ENCODE results near the gene CREB3L4.
A peak's percentile ranks its signal among the peaks of the same experiment; 100 is the strongest.

Gene CREB3L4, protein sequence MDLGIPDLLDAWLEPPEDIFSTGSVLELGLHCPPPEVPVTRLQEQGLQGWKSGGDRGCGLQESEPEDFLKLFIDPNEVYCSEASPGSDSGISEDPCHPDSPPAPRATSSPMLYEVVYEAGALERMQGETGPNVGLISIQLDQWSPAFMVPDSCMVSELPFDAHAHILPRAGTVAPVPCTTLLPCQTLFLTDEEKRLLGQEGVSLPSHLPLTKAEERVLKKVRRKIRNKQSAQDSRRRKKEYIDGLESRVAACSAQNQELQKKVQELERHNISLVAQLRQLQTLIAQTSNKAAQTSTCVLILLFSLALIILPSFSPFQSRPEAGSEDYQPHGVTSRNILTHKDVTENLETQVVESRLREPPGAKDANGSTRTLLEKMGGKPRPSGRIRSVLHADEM

GRCh38 chr1:153967107-153967999 lies at the start of gene CREB3L4:
TSS of gene CREB3L4 (plus strand) at chr1:153967902. CDS start at chr1:153968526, 624 bp downstream.
- DNase-seq (ENCODE audit: low spot score): peak; percentile 99

DNA sequence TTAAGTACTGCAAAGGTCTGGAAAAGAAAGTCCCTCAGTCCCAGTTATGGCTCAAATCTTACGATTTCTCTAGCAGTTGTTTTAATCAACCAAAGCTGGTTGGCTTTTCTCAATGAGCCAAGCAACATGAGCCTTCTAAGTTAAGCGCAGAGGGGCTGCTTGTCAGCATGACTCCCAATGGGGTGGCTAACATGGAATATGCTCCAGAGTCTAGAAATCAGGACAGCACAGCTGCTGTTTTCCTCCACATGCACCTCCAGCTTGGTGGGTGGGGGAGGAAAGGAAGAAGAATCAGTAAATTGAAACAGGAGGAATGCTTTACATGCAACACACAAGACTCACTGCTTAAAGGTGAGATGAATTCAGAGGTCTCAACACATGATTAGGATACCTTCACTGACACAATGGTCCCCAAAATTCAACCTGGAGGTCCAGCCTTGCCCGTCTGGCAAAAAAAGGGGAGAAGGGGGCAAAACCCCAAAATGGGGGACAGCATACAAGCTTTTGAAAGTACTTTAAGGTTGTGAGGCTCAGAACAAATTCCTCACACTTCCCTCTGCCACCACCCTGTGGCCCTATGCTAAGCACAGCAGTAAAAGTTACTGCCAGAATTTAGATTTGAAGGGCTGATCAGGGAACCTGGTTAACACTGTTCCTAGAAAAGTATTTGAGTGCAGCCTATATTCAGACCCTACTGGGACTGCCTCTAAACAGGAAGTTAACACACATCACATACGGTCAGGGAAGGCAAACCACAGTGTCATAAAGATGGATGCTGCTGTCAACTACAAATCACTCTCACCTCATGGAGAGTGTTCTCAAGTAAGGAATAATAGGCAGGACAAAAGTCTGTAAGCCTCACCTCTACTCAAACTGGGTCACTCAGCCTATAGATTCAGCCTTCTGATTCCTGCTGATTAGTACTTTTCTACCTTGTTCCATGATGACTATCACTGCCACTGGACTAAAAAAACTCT lies 47.5 kb upstream of the CREB3L4 start:
- DNase-seq (ENCODE audit: low spot score): no peak

GRCh38 chr1:153921080-153921802 lies 46.5 kb upstream of the CREB3L4 start:
- peak; percentile 14 for DNase-seq (ENCODE audit: low spot score)

DNA sequence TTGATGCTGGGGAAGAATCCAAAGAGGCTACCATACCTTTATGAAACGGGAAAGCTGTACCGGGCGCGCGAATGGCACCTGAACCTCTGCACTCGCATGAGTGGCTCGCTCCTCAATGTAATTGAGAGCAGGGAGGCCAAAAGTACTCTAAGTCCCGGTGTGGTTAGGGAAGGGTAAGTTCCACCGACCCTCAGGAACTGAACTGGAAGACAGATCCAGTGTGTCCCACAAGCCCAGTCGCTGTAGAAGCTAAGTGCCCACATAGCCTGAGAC lies 46.0 kb upstream of the CREB3L4 start:
- DNase-seq (ENCODE audit: low spot score): no peak

DNA sequence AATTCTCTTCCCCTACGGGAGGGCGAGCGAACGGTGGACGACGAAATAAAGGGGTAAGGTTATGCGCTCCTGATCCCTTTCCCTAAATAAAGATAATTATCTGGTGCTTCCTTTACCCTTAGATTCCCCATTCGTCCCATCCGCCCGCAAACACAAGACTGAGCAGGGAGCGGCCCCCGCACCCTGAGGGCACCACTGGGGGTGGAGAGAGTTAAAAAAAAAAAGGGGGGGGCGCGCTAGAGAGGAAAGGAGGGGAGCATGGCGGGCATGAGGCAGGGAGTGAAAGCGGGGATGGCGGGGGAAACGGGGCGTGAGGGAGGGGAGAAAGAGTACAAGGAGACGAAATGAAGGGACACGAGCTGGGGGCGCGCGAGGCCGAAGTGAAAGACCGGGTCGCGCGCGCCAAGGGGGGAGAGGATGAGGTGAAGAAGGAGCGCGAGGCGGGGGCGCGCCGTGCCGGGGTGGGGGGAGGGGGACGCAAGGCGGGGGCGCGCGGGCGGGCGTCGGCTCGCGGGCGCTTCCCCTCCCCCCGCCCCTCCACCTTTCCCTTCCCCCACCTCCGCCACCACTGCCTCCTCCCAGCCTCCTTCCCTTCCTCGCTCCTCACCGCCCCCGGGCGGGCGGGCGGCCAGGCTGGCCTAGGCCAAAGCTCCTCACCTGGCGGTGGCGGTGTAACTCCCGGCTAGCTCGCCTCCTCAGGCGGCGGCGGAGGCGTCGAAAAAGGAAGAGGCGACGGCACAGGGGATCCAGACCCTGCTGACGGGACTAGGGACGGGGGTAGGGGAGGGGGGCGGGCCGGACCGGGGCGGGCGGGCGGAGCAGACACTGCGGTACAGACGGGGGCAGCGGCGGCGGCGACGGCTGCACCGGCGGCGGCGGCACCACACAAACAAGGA lies 45.4 kb upstream of the CREB3L4 start:
- DNase-seq (ENCODE audit: low spot score): peak; percentile 30

GRCh38 chr1:153922972-153923925 lies 44.5 kb upstream of the CREB3L4 start, which contains the start of gene GATAD2B:
TSS of gene GATAD2B (minus strand) at chr1:153922972. CDS start at chr1:153828347, 94,625 bp downstream.
- peak; percentile 100 for DNase-seq (ENCODE audit: low spot score)

GRCh38 chr1:153926405-153926804 lies 41.3 kb upstream of the CREB3L4 start:
- no peak for DNase-seq (ENCODE audit: low spot score)

- peak; percentile 56 for DNase-seq (ENCODE audit: low spot score)
Observed at GRCh38 chr1:153928245-153928644, 39.5 kb upstream of the CREB3L4 start.

DNA sequence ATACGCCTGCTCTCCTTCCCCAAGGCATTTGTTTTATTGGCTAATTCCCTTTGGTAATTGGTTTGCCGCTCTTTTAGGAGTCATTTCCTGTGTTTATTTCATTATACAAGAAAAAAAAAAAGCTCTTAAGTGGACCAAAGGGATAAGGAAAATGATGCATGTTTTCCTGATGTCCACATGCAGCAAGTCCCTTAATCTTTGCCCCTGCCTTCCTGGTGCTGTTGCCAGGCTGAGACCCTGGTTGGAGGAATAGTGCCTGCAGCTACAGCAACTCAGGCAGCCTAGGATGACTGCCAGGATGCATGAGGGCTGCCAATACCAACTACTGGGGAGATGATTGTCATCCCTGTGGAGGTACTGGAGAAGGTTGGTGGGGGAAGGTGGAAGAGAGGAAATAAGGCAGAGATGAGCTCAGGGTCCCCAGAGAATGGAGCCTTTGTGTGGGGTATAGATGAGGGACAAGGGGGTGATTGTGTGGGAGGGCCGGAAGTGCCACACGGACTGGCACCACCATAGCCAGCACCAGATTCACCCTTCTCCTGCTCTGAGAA lies 38.8 kb upstream of the CREB3L4 start:
- peak; percentile 97 for DNase-seq (ENCODE audit: low spot score)

GRCh38 chr1:153929426-153929825 lies 38.3 kb upstream of the CREB3L4 start:
- DNase-seq (ENCODE audit: low spot score): peak; percentile 23

DNA sequence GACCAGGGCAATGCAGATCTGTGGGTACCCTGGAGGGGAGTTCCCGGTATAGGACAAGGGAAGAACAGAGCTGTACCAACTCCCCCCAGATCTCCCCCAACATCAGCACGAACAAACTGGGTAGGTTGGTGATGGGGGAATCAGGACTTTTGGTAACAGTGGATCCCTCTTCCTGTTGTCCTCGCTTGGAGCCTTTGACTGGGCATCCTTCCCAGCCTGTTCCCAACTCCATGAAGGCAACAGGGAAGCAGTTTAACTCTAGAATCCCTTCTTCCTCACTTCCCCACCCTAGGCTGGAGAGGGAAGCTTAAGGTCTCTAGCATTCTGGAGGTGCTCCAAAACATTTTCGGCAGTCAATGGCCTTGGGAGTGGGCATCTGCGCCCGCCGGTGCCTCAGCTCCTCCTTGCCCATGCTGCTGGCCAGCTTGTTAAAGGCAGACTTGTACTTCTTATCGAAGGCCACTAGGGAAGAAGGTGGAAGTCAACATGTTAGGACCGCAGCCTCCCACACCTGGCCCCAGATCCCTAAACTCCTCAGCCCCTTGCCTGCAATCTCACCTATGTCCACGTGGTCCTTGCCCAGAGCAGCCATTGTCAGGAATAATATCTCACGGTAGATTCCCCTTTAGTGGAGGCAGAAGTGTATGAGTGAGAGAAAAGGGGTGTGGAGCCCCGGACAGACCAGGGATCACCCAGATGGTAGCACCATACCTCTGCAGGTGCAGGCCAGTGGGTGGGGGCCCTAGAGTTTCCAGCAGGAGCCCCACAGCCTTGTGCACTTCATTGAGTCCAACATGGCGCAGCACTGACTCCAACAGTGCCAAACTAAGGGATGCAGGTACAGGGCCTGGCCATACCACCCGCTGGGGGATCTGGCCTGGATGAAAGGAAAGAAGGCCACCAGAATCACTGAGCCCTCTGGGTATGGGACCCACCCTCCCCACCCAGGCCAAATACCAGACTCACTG lies 37.4 kb upstream of the CREB3L4 start:
- DNase-seq (ENCODE audit: low spot score): peak; percentile 41

DNA sequence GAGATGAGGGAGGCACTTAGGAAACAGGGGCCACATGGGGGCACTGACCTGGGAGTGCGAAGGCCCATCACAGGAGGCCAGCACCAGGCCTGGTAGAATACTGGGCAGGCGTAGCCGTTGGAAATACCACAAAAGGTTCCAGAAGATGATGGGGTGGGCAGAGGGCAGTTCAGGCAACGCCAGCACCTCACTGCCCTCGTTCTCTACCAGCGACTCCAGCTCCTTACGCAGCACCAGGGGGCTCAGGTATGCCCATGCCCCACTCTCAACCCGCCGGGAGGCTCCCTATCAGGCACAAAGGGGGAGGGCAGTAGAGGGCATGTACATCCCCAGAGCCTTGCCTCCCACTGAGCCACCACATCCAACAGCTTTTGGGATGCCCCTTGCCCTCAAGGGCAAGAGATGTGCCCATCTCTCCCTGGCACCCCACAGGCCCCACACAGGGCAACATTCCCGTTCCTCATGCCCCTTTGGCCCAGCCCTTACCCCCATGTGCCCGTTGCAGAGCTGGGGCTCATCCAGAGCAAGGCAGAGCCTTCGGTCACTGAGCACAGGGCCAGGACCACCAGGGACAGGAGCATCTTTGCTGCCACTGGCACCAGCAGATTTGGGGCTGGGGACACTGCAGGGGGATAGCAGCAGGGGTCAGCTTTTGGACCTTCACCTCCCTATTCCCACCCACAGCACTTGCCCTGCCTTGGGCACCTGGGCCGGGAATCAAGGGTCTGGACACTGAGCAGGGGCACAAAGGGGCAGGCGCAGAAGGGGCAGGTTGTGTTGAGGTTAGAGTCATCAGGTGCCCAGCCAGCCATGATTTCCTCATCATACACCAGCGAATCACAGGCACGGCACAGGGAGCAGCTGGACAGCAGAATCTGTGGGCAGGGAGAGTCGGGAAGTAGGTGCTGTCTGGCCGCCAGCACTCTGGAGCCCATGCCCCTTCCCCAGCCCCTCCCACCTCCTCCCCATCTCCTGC lies 35.3 kb upstream of the CREB3L4 start:
- DNase-seq (ENCODE audit: low spot score): no peak

DNA sequence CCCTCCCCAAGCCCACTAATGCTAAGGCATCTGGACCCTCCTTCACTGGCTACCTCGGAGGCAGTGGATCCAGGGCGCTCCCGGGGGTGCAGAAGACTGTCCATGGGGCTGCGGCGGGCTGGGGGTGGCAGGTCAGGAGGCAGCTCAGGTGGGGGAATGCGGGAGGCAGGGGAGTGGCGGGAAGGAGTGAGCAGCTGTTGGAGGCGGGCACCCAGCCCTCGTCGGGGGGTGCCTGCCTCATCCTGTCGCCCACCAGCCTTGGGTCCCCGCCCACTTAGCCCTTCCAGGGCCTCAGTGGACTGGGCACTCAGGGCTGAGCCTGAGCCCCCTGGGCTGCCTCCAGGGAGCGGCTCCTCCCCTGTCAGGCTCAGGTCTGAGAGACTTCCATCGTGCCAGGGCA lies 34.3 kb upstream of the CREB3L4 start:
- DNase-seq (ENCODE audit: low spot score): no peak

- DNase-seq (ENCODE audit: low spot score): no peak
Observed at GRCh38 chr1:153933955-153934354, 33.7 kb upstream of the CREB3L4 start.

DNA sequence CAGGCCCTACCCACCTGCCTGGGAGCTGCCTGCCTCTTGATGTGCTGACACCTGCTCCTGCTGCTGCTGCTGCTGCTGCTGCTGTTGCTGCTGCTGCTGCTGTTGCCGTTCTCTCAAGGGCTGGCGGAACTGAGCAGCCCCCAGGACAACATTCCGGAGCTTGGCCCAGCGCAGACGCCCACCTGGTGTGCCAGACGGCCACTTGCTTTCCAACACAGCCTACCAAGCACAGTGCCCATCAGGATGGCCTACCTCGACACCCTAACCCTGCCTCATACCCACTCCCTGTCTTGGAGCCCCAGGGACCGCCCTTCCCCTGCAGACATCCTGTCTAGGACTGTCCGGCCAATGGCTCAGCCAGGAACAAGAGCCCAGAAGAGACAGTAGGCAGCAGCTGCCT lies 33.0 kb upstream of the CREB3L4 start:
- DNase-seq (ENCODE audit: low spot score): no peak

All from pons (tissue), 1 donor.